Mesenchymal stem cell (in vitro differentiated cells and primary cell): ENCODE results near the gene NDUFB2.

Source experiments
- DNase-seq: peaks from one replicate; pipeline ENCODE4 v3.0.0-alpha.2; 2013
- H2AFZ ChIP-seq: one replicate; pipeline ENCODE4 v1.6.1; 2013; ENCODE audit warnings: low read depth, mild to moderate bottlenecking, control low read depth, inconsistent platforms, low read length, moderate library complexity
- H2AK5ac ChIP-seq: 2 replicates; pipeline ENCODE4 v1.6.1; 2013; ENCODE audit warnings: low read length, moderate library complexity, mild to moderate bottlenecking, inconsistent platforms; ENCODE audit not compliant: severe bottlenecking
- H2BK120ac ChIP-seq: one replicate; pipeline ENCODE4 v1.6.1; 2013; ENCODE audit warnings: low read depth, mild to moderate bottlenecking, inconsistent platforms, low read length, moderate library complexity
- H2BK12ac ChIP-seq, 2 experiments: one replicate each; pipeline ENCODE4 v1.6.1; 2013; ENCODE audit warnings: inconsistent platforms in 2 of 2, low read length in 2 of 2, mild to moderate bottlenecking in 2 of 2, moderate library complexity in 2 of 2, control low read depth in 1 of 2
- H2BK15ac ChIP-seq: one replicate; pipeline ENCODE4 v1.6.1; 2013; ENCODE audit warnings: mild to moderate bottlenecking, low read depth, inconsistent platforms; ENCODE audit not compliant: poor library complexity, severe bottlenecking
- H2BK5ac ChIP-seq: 2 replicates; pipeline ENCODE4 v1.6.1; 2013; ENCODE audit warnings: low read depth, mild to moderate bottlenecking, low read length, control low read depth, inconsistent platforms; ENCODE audit not compliant: poor library complexity, severe bottlenecking
- H3K14ac ChIP-seq, 2 experiments: one replicate each; pipeline ENCODE4 v1.6.1; 2013; ENCODE audit warnings: inconsistent platforms in 2 of 2, low read length in 2 of 2, control low read depth in 1 of 2, mild to moderate bottlenecking in 1 of 2, moderate library complexity in 1 of 2
- H3K18ac ChIP-seq, 2 experiments: one replicate each; pipeline ENCODE4 v1.6.1; 2013; ENCODE audit warnings: inconsistent platforms in 2 of 2, low read length in 2 of 2, control low read depth in 1 of 2, low read depth in 1 of 2, mild to moderate bottlenecking in 1 of 2
- H3K23ac ChIP-seq, 2 experiments: one replicate each; pipeline ENCODE4 v1.6.1; 2013; ENCODE audit warnings: inconsistent platforms in 2 of 2, low read length in 2 of 2, mild to moderate bottlenecking in 2 of 2, moderate library complexity in 2 of 2, control low read depth in 1 of 2
- H3K27ac ChIP-seq: 2 replicates; pipeline ENCODE4 v1.5.1; 2013; ENCODE audit warnings: mild to moderate bottlenecking, moderate library complexity, low read length, control low read depth, inconsistent platforms; ENCODE audit not compliant: poor library complexity, severe bottlenecking
- H3K27me3 ChIP-seq, 2 experiments: 2 replicates each; pipeline versions ENCODE4 v1.6.1 to v1.7.0; 2013; ENCODE audit warnings: low read length in 2 of 2, mild to moderate bottlenecking in 2 of 2, moderate library complexity in 2 of 2, control low read depth in 1 of 2, inconsistent platforms in 1 of 2; ENCODE audit not compliant: control insufficient read depth in 1 of 2, insufficient read depth in 1 of 2
- H3K36me3 ChIP-seq, 2 experiments: 2 replicates each; pipeline versions ENCODE4 v1.6.1 to v1.7.0; 2013; ENCODE audit warnings: low read length in 2 of 2, control low read depth in 1 of 2, inconsistent platforms in 1 of 2, low read depth in 1 of 2, mild to moderate bottlenecking in 1 of 2; ENCODE audit not compliant: insufficient read depth in 2 of 2, control insufficient read depth in 1 of 2
- H3K4ac ChIP-seq, 2 experiments: one replicate each; pipeline ENCODE4 v1.6.1; 2013; ENCODE audit warnings: inconsistent platforms in 2 of 2, low read length in 2 of 2, mild to moderate bottlenecking in 2 of 2, moderate library complexity in 2 of 2, control low read depth in 1 of 2, low read depth in 1 of 2
- H3K4me1 ChIP-seq: 2 replicates; pipeline ENCODE4 v1.6.1; 2013; ENCODE audit warnings: low read depth, low read length, control low read depth; ENCODE audit not compliant: control insufficient read depth, insufficient read depth
- H3K4me2 ChIP-seq: 2 replicates; pipeline ENCODE4 v1.6.1; 2013; ENCODE audit warnings: low read length, mild to moderate bottlenecking, inconsistent platforms; ENCODE audit not compliant: poor library complexity, severe bottlenecking
- H3K4me3 ChIP-seq, 2 experiments: 2 replicates each; pipeline versions ENCODE4 v1.5.1 to v1.7.0; 2013; ENCODE audit warnings: low read length in 2 of 2, mild to moderate bottlenecking in 2 of 2, control low read depth in 1 of 2, low read depth in 1 of 2; ENCODE audit not compliant: insufficient read depth in 1 of 2
- H3K79me1 ChIP-seq: replicated peaks from 2 replicates; pipeline ENCODE4 v1.6.1; 2013; ENCODE audit warnings: mild to moderate bottlenecking, control low read depth, low read length, inconsistent platforms; ENCODE audit not compliant: poor library complexity, severe bottlenecking
- H3K9ac ChIP-seq: 2 replicates; pipeline ENCODE4 v1.7.0; 2013; ENCODE audit warnings: mild to moderate bottlenecking, low read length, moderate library complexity
- H3K9me3 ChIP-seq: 2 replicates; pipeline ENCODE4 v1.7.0; 2013; ENCODE audit warnings: mild to moderate bottlenecking, low read length; ENCODE audit not compliant: control insufficient read depth
- H4K8ac ChIP-seq: one replicate; pipeline ENCODE4 v1.6.1; 2013; ENCODE audit warnings: inconsistent platforms, mild to moderate bottlenecking, low read length, moderate library complexity
- H4K91ac ChIP-seq: one replicate; pipeline ENCODE4 v1.6.1; 2013; ENCODE audit warnings: mild to moderate bottlenecking, low read length, inconsistent platforms
- WGBS: methylation state at CpG from one replicate; pipeline ENCODE4 v1.1.7; 2013; ENCODE audit warnings: mixed read lengths; 5-methylcytosine and 5-hydroxymethylcytosine counted together

The NDUFB2 gene

GRCh38 chr7:140754506-140754905 lies 58.0 kb downstream of the NDUFB2 start:
- no peak for DNase-seq
- no peak overlapping the region for H2AK5ac ChIP-seq
- H2BK12ac ChIP-seq: no peak overlapping the region
- H3K4me2 ChIP-seq: no peak overlapping the region
- H2BK5ac ChIP-seq: no peak overlapping the region
- no peak overlapping the region for H3K14ac ChIP-seq
- no peak overlapping the region for H3K18ac ChIP-seq
- no peak overlapping the region for H3K27ac ChIP-seq
- H3K9me3 ChIP-seq: no peaks in the 10 kb centered on the region
- H4K8ac ChIP-seq: no peak overlapping the region
- no peak overlapping the region for H2BK120ac ChIP-seq
- H3K9ac ChIP-seq: no peak overlapping the region
- H4K91ac ChIP-seq: no peak overlapping the region
- H3K79me1 ChIP-seq: peaks cover 2% of the 10 kb centered on the region
- WGBS: 90% methylated on average over 2 of the region's 3 CpGs
- no peaks in the 10 kb centered on the region for H3K4me1 ChIP-seq
- peaks cover 0 to 44% of the 10 kb centered on the region in 2 experiments for H3K36me3 ChIP-seq
- no peak overlapping the region for H3K4me3 ChIP-seq
- H2BK15ac ChIP-seq: no peak overlapping the region
- H3K27me3 ChIP-seq: no peaks in the 10 kb centered on the region
- H3K4ac ChIP-seq: no peak overlapping the region
- H2AFZ ChIP-seq: no peak overlapping the region
- no peak overlapping the region for H3K23ac ChIP-seq
